Activated T-cell treated with anti-CD3 and anti-CD28 coated beads for 48 hours (primary cell): ENCODE results near the gene CUEDC1.
"Not testable (repeated sequence)": the region's sequence is repeated elsewhere in the genome, so short reads cannot be mapped to it uniquely, and the experiment has no call there.

Experiments
- DNase-seq: peaks from one replicate; pipeline ENCODE4 v3.0.0-alpha.2; 2020; ENCODE audit warnings: low read depth

Gene CUEDC1

DNA sequence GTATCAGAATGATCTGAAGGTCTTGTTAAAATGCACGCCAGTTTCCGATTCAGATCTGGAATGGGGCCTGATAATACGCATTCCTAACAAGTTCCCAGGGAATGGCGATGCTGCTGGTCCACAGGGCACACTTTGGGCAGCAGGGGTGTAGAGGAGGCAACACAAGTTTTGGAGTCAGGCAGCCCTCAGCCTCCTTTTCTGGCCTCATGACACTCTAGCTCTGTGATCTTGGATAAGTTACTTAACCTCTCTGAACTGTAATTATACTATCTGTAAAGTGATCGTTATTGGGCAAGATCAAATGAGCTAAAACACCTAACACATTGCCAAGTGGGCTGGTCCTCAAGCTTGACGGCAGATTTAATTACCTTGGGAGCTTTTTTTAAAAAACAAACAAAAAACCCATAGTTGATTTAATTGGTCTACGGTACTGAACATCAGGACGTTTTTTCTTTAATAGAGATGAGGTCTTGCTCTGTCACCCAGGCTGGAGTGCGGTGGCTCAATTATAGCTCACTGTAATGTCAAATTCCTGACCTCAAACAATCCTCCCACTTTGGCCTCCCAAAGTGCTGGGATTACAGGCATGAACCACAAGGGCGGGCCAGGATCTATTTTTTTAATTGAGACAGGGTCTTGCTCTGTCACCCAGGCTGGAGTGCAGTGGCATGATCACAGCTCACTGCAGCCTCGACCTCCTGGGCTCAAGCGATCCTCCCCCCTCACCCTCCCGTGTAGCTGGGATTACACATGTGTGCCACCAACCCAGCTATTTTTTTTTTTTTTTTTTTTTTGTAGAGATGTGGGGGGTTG lies 95.4 kb downstream of the CUEDC1 start:
- no peak for DNase-seq

DNA sequence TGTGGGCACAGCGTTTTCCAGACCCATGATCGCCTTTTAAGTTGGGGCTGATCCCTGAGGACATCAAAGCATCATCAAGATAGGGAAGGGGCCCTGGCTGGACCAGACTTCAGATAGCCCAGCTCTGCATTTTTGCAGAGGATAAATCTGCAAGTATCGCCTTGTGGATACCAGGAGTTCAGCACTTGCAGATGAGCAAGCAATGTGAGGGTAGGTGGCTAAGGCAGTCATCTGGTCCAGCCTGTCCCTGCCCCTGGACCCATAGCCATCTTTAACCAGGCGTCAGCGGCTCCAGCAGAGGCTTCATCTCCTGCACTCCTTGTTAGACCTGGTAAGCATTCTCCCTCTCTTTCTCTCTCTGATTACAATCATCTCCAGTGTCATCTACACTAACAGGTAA lies 96.4 kb downstream of the CUEDC1 start:
- DNase-seq: no peak

DNA sequence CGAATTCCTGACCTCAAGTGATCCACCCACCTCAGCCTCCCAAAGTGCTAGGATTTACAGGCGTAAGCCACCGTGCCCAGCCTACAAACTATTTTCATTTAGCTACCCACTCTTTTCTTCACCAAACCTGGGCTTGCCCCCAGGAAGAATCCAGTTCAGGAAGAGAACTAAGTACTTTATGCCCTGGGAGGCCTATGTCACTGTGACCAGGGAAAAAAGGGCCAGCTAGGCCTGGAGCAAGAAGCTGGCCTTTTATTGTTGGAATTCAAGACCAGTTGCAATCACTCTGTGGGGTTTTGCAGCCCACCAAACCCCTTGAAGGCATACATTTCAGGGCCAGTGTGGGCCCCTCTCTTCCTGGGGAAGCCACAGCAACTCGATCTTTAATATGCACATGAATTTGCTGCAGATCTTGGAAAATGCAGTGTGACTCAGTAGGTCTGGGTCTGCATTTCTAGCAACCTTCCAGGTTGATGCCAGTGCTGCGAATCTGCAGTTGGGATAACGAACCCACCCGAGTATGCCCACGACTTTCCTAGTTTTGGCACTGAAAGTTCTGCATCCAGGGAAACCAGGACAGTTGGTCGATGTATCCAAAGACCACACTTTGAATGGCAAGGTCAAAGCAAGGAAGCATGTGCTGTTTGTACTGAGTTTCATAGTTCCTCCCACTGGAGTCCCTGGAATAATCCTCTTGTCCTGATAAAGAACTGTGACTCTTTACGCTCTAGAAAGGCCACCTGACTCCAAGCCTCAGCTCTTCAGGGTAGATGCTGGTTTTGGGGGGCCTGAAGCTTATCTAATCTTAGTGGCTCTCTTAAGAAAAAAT lies 98.2 kb downstream of the CUEDC1 start:
- no peak for DNase-seq

DNA sequence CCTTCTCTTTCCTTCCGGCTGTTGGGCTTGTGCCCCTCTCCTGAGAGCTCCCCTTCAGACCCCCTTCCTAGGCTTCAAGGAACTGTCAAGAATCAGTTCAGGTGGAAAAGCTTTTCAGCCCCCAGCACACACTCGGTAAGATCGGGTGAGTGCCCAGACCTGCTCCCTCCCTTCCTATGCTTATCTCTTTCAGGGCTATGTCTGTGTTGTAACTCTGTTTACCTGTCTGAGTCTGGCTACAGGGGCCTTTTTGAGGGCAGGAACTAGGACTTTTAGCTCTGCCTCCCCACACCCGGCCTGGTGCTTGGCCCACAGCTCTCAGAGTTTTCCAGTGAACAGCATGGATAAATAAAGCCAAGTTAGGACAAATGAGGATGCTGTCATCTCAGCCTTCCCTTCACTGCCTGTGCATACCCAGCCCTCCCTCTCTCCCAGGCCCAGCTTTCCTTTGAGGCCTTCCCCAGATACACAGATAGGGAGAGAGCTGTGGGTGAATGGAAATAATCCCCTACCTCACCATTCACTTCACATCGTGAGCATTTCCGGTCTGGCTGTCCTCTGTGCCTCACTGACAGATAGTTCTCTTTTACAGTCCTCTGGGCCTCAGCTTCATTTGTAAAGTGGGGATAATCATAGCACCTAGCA lies 99.7 kb downstream of the CUEDC1 start:
- DNase-seq: no peak

DNA sequence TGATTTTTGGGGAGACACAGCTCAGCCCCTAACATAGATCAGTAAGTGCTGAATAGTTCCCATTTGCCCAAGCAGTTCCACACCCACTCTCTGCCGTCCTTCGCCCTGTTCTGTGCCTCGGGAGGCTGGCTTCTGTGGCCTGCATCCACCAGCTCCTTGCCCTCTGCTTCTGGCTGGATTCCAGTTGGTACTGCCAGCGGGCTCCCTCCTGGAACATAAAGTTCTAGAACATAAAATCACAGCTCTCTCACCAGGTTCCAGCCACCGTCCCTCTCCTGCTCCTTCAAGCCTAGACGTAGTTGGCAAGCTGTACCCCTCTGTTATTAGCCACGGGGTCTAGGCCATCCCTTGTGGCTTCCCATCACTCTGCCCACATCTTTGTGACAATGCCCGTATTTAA lies 101.5 kb downstream of the CUEDC1 start:
- DNase-seq: no peak

DNA sequence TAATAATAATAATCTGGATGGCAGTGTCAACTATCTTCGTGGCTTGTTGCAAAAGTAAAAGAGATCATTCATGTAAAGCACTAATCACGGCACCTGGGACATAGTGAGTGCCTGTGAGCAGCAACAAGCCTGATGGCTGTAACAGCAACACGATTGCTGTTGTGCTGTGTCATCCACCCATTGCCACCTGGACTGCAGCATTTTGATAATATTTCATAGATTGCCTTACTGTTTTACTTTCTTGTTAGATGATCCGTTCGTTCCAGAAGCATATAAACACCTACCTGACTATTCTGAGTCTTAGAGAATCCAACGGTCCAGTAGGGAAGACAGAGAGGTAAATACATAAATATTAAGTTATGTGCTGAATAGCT lies 102.3 kb downstream of the CUEDC1 start:
- DNase-seq: no peak

DNA sequence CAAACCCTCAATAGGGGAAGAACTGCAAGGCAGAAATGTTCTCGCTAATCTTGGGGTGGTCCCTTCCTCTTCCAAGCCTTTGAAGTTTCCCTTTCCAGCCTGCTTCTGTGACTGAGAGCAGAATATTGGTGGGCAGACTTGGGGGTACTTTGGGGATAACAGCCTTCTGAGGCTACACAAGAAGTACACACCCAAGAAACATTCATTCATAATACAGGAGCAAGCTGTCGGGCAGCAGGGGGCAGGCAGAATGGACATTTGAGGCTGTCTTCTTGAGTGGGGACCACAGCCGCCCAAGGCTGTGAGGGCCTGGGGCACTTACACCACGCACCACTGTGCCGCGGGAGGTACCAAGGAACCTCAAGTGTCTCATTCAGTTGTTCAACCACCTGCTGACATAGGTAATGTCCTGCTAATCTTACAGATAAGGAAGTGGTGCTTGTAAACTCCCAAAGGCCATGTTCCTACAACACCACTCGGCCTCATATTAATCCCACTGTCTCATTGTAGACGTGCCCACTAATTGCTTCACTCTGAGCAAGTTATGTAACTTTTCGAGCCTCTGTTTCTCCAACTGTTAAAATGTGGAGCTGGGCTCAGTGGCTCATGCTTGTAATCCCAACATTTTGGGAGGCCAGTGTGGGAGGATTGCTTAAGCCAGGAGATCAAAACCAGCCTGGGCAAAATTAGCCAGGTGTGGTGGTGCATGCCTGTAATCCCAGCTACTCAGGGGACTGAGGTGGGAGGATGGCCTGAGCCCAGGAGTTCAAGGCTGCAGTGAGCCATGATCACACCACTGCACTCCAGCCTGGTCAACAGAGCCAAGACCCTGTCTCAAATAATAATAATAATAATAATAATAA lies 102.9 kb downstream of the CUEDC1 start:
- DNase-seq: no peak

DNA sequence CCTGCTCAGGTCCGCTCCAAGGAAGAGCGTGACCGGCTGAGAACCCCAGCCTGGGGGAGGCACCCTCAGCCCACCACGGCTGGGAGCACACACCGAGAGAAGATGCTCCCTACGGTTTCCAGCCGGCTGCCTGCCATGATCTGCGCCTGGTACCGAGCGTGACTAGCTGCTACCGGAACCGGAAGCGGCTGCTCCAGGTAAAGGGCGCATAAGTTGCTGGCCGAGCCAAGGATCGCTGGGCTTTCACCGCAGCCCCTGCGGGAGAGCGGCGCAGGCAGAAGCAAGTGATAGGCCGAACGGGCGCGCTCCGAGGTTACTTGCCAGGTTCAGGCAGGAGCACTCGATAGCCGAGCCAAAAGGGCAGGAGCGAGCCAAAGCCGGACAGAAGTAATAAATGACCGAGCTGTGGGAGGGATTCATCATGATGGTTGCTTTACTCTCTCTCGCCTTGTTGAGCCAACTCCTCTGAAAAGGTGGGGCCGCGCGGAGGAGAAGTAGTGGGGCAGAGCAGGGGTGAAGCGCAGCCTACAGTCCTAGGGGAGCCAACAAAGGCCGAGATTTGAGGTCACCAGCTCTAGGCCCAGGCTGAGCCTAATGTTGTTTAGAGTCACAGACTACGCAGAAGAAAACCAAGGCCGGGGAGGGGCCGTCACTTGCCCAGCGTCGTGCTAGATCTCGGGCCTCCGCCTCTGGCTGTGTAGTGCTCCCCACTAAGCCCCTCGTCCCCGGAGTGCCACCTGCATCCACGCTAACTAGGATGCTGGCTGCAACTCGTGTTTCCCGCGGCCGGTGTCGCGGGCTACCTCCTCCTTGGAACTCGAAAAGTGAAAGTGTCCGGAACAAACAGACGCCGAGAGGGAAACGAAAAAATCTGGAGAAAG lies 105.1 kb downstream of the CUEDC1 start, which contains the start of gene MRPS23:
TSS of gene MRPS23 (minus strand) at position 171 of the 881 bp plus-strand sequence. CDS start at position 137, 34 bp downstream.
- peak; percentile 95 for DNase-seq

DNA sequence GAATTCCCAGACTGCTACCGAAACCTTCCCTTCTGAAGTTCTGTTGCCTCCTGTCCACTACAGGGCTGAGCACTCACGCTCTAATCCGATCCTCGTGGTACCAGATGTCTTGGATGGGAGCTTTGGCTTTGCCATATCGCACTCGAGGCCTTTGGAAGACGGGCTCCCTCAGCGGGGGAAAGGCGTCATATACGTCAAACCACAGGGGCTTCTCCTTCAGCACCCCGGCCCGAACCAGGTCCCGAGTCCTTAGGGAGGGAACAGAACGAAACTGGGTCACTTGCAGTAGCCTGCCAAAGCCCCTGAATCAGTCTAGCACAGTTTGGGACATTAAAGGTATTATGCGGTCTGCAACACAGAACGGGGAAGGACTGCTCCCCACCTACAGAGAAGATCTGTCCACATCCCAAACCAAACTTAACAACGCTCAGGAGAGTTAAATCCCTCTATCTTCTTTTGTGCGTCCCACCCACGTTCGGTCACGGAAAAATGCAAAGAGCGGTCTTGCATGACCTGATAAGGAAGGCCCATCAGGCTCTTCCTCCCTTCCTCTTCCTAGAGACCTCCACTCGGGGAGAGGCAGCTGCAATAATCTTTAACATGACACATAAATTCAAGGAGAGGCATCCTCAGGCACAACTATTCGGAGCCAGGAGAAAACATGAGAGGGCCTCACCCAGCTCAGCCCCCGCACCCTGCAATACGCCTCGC lies 105.9 kb downstream of the CUEDC1 start:
- no peak for DNase-seq

DNA sequence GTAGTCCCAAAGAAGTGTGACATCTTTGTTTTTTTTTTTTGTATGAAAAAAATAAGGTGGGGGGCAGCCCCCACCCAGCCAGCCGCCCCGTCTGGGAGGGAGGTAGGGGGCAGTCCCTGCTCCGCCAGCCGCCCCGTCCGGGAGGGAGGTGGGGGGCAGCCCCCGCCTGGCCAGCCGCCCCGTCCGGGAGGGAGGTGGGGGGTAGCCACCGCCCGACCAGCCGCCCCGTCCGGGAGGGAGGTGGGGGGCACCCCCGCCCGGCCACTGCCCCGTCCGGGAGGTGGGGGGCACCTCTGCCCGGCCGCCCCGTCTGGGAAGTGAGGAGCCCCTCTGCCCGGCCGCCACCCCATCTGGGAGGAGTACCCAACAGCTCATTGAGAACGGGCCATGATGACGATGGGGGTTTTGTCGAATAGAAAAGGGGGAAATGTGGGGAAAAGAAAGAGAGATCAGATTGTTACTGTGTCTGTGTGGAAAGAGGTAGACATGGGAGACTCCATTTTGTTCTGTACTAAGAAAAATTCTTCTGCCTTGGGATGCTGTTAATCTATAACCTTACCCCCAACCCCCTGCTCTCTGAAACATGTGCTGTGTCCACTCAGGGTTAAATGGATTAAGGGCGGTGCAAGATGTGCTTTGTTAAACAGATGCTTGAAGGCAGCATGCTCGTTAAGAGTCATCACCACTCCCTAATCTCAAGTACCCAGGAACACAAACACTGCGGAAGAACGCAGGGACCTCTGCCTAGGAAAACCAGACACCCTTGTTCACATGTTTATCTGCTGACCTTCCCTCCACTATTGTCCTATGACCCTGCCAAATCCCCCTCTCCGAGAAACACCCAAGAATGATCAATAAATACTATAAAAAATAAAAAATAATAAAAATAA lies 108.9 kb downstream of the CUEDC1 start:
- not testable (repeated sequence) for DNase-seq

DNA sequence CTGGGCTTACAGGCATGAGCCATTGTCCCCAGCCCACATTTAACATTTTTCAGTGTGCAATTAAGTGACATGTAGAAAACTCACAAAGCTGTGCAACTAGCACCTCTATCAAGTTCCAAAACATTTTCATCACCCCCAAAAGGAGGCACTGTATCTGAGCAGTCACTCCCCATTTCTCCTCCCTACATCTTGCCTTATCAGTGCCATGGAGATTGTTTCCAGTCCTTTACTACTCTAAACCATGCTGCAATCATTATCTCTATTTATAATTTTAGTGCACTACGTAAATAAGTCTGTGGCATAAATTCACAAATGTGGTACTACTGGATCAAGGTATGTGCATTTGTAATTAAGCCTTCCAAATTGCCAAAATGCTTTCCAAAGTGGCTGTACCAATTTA lies 112.9 kb downstream of the CUEDC1 start:
- DNase-seq: no peak

DNA sequence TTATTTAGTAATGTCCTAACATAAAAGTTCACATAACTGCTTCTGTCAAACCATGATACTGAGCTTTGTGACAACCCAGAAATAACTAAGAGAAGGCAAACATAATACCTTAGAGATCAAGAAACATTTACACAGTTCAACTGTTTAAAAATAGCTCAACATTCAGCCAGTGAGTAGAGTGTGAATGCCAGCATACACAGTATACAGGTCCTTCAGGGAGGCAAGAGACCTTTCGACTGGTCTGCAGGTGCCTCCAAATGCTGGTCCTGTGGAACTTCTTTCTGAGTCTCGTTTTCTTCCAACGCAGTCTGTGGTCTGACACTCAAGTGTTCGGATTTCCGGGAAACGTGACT lies 115.7 kb downstream of the CUEDC1 start:
- no peak for DNase-seq

DNA sequence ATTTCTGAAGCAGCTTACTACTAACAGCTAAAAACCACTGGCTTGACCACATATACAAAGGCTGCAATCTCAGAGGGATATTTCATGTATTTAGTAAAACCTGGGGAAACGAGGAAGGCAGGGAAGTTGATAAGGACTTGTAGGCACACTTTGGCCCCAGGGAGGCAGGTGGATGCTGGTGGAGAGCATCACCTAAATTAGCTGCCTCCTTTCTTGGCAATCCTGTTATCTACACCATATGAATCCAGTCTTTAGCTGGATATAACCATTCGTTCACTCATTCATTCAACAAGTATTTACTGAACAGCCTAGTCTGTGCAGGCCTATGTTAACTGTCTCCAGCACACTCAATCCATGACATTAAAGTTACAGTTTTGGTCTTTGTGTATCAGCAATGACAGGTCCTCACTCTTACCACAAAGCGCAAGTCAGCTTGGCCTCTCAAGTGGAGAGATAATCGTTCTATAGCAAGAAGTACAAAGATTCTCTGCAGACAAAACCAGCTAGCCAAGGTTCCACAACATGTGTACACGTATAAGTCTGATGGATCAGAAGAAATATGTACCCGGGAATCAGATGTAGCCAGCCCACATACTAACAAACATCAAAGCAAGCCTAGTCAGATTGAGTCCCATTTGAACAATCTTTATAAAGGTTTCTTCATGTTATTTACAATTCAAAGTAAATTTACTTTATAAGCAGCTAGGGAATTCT lies 116.2 kb downstream of the CUEDC1 start:
- DNase-seq: no peak

DNA sequence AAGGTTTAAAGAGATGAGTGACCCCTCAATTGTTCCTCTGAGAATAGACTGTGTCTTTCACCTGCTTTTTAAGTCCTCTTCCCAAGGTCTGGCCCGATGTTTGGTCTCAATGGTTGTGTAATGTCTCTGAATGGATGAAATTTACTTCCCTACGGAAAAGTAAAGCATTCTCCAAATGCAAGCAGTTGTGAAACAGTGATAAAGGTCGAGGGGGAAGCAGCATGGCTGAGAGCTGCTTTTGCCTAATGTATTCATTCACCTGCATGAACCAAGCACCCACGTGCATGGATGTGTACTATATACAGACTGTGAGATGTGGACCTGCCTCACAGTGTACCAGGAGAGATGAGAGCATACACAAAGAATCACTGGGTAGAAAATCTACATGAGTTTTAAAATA lies 116.8 kb downstream of the CUEDC1 start:
- DNase-seq: no peak

DNA sequence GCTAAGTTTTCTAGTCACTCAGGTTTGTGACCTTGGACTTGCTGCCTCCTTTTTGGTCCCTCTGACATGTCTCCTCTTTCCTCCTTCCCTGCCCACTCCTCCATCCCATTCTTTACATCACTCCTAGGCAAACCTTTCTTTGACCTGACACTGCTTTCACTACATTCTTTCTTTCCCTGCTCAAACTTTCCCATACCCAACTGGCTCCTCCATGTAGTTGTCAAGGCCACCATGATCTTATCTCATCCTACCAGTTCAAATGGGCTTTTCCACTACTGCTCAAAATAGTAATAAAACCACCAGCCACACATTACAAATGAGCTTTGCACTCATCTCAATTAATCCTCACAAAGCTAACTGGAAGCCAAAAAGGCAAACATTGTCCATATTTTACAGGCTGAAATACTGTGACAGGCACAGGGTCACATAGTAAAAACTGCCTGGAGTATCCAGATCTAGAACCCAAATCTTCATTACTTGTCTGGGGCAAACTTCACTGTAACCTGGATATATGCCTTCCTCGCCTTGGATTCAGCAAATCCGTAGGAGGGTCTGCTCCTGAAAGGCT lies 119.8 kb downstream of the CUEDC1 start:
- DNase-seq: no peak

DNA sequence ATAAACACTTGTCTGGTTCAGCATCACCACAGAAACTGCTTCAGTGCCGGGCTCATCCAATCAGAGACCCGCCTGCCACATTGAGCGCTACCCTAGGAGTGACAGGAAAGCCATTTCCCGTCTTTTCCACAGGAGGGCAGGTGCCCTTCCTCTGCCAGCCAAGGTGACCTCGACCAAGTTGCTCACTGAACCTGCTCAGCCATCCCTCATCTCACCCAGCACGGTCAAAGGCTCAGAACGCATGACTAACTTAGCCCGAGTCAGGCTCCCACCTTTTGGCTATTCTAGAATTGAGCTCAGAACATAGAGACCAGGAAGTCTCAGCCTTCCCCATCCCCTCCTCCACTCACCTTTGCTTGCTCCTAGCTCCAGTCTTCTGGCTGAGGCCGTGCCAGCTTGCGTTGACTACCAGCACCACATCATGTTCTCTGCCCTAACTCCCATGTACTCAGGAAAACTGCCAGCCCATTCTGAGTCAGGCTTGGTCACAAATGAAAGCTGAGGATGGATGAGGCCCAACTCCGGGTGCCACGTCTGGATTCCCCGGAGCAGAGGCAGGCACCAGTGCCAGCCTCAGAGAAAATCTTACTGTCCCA lies 121.0 kb downstream of the CUEDC1 start:
- DNase-seq: no peak

DNA sequence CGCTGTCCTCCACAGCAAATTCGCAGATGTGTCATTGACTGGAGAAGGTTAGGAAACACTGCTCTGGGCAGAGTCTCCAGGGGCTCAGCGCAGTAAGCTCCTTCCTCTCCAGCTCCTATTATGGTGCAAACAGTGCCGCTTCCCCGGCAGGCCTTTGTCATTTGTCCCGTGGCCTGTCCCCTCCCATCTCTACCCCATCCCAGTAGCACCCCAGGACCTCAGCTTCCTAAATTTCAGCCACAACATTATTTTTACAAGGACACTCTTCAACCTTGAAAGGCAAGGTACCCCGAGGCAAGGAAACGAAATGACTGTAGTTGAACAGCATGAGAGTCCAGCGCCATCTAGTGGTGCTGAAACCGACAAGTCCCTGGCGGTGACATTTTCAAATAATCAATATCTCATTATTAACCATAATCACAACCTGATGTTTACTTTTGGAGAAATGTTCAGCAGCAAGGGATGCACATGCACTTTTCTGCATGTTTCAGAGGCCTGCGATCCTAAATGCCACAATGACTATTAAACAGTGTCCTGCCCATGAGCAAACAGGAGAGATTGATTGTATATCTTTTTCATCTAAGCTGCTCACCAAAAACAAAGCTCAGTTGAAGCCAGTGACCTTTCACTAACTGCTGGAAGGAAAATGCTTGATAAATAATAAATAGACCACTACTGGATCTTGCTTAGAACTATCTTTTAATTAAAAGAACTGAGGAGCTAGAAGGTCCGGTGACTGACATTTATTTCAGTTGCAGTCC lies 121.9 kb downstream of the CUEDC1 start:
- DNase-seq: peak; percentile 31
